GM23248 (cell line): ENCODE results near the gene OAF. TPM values are rescaled to one million over a fixed set of nuclear protein-coding genes. Genes with fewer than 3 reads are reported as not detected.

Source experiments
- DNase-seq: peaks from one replicate; pipeline ENCODE4 v3.0.0-alpha.2; 2015
- H2AFZ ChIP-seq: fragments of 200-600 bp; sonication (generic); 2 replicates; pipeline ENCODE4 v1.6.1; 2016; ENCODE audit warnings: antibody characterized with exemption
- H3F3A ChIP-seq: fragments of 200-600 bp; sonication (generic); 2 replicates; pipeline ENCODE4 v1.6.1; 2016; ENCODE audit warnings: mild to moderate bottlenecking, antibody characterized with exemption, mixed run types; ENCODE audit not compliant: insufficient read depth
- H3K27ac ChIP-seq: fragments of 200-600 bp; sonication (generic); 2 replicates; pipeline ENCODE4 v1.5.1; 2016; ENCODE audit warnings: mild to moderate bottlenecking
- H3K27me3 ChIP-seq: fragments of 200-600 bp; sonication (generic); replicated peaks from 2 replicates; pipeline ENCODE4 v1.6.1; 2016; ENCODE audit warnings: mild to moderate bottlenecking; ENCODE audit not compliant: insufficient read depth
- H3K36me3 ChIP-seq: fragments of 200-600 bp; sonication (generic); 2 replicates; pipeline ENCODE4 v1.6.1; 2016; ENCODE audit warnings: low read depth, mild to moderate bottlenecking
- H3K4me1 ChIP-seq: fragments of 200-600 bp; sonication (generic); 2 replicates; pipeline ENCODE4 v1.6.1; 2016; ENCODE audit warnings: mild to moderate bottlenecking; ENCODE audit not compliant: insufficient read depth
- H3K4me2 ChIP-seq: fragments of 200-600 bp; sonication (generic); one replicate; pipeline ENCODE4 v1.6.1; 2016; ENCODE audit warnings: mild to moderate bottlenecking; ENCODE audit not compliant: unreplicated experiment
- H3K4me3 ChIP-seq: fragments of 200-600 bp; sonication (generic); 2 replicates; pipeline ENCODE4 v1.5.1; 2016; ENCODE audit warnings: mild to moderate bottlenecking
- H3K79me2 ChIP-seq: fragments of 200-600 bp; sonication (generic); 2 replicates; pipeline ENCODE4 v1.6.1; 2016; ENCODE audit warnings: mild to moderate bottlenecking; ENCODE audit not compliant: insufficient read depth
- H3K9ac ChIP-seq: fragments of 200-600 bp; sonication (generic); 2 replicates; pipeline ENCODE4 v1.6.1; 2016; ENCODE audit warnings: mild to moderate bottlenecking
- H3K9me2 ChIP-seq: fragments of 200-600 bp; sonication (generic); 2 replicates; pipeline ENCODE4 v1.6.1; 2016; ENCODE audit warnings: mixed run types, mild to moderate bottlenecking, moderate library complexity; ENCODE audit not compliant: insufficient read depth
- H3K9me3 ChIP-seq: fragments of 200-600 bp; sonication (generic); one replicate; pipeline ENCODE4 v1.6.1; 2017; ENCODE audit warnings: low read depth
- H4K20me1 ChIP-seq: fragments of 200-600 bp; sonication (generic); 2 replicates; pipeline ENCODE4 v1.6.0; 2016; ENCODE audit not compliant: insufficient read depth
- EZH2 ChIP-seq: fragments of 200-600 bp; sonication (generic); IDR thresholded peaks from 2 replicates; pipeline ENCODE4 v1.6.1; 2018; ENCODE audit warnings: antibody characterized with exemption, mild to moderate bottlenecking; ENCODE audit not compliant: insufficient read depth, poor library complexity, severe bottlenecking
- EZH2phosphoT487 ChIP-seq: fragments of 200-600 bp; sonication (generic); IDR thresholded peaks from 2 replicates; pipeline ENCODE4 v1.6.1; 2018; ENCODE audit warnings: antibody characterized with exemption, moderate library complexity, mild to moderate bottlenecking, low read depth; ENCODE audit not compliant: insufficient read depth
- WGBS, 2 experiments: methylation state at CpG; one replicate each; pipeline ENCODE4 v1.1.6; 2015 to 2017; ENCODE audit warnings: low lambda C conversion rate in 2 of 2, low coverage in 1 of 2; ENCODE audit errors: missing lambda C conversion rate in 2 of 2; 5-methylcytosine and 5-hydroxymethylcytosine counted together
- in situ Hi-C: fragments of 300-500 bp; cut with MboI; formaldehyde crosslinking; loops from 2 replicates; pipeline ENCODE4 v1.15.0; 2020
- polyA plus RNA-seq: library from polyadenylated mRNA; unstranded; fragments of >200 nt; fragmentation: Nextera tagmentation; extraction: Ambion mirVana; gene quantifications from 2 replicates; pipeline ENCODE4 v1.2.1, GENCODE V29; 2016
- total RNA-seq: library from RNA; depleted of rRNA; stranded (reverse); fragments of >200 nt; shearing (Covaris generic); gene quantifications from 2 replicates; pipeline ENCODE4 v1.2.3, GENCODE V29; 2014

OAF gene
- total and polyA plus RNA-seq, 2 experiments from 2014 or later, result 80.0 to 116 TPM

- 76 to 79% methylated on average over 4 of the region's 4 CpGs for WGBS, 2 experiments
- Histone ChIP-seq H3F3A (no peaks in the 10 kb centered on the region; the same call in 1 of the 2 replicates), H3K4me3 (no peak overlapping the region), H3K4me2 (no peak overlapping the region), H3K9ac (no peak overlapping the region), H3K36me3 (no peaks in the 10 kb centered on the region), H3K4me1 (peaks cover 13% of the 10 kb centered on the region), H3K27me3 (no peaks in the 10 kb centered on the region), H3K27ac (no peak overlapping the region), H3K9me3 (no peaks in the 10 kb centered on the region), H3K79me2 (no peaks in the 10 kb centered on the region), H2AFZ (no peak overlapping the region), H3K9me2 (no peaks in the 10 kb centered on the region), H4K20me1 (no peaks in the 10 kb centered on the region)
- DNase-seq, result no peak
- in situ Hi-C loops, result no loop called here
- TF ChIP-seq EZH2phosphoT487 (no peak), EZH2 (no peak)
Measured at GRCh38 chr11:120191058-120191457, 19.8 kb upstream of the OAF start.

GRCh38 chr11:120192831-120193625 is 17.8 kb upstream of the OAF start:
- H3K9me3 ChIP-seq, result no peaks in the 10 kb centered on the region
- no peaks in the 10 kb centered on the region for H3K9me2 ChIP-seq
- H3K36me3 ChIP-seq, result no peaks in the 10 kb centered on the region
- H2AFZ ChIP-seq, result no peak overlapping the region
- no peak for DNase-seq
- H3K4me3 ChIP-seq, result no peak overlapping the region
- no peaks in the 10 kb centered on the region for H3F3A ChIP-seq
- in situ Hi-C loops, result no loop called here
- H3K27ac ChIP-seq, result no peak overlapping the region
- H3K79me2 ChIP-seq, result no peaks in the 10 kb centered on the region
- H3K4me2 ChIP-seq, result no peak overlapping the region
- no peak overlapping the region for H3K9ac ChIP-seq
- TF ChIP-seq EZH2 (no peak), EZH2phosphoT487 (no peak)
- H4K20me1 ChIP-seq, result no peaks in the 10 kb centered on the region
- 84 to 86% methylated on average over 15 of the region's 15 CpGs for WGBS, 2 experiments
- H3K4me1 ChIP-seq, result no peaks in the 10 kb centered on the region
- no peaks in the 10 kb centered on the region for H3K27me3 ChIP-seq

- H3K9me3 ChIP-seq, result no peaks in the 10 kb centered on the region
- H3K4me1 ChIP-seq, result no peaks in the 10 kb centered on the region
- H3K9ac ChIP-seq, result no peak overlapping the region
- TF ChIP-seq EZH2 (no peak), EZH2phosphoT487 (no peak)
- H3K36me3 ChIP-seq, result no peaks in the 10 kb centered on the region
- no peak overlapping the region for H3K4me2 ChIP-seq
- no peak overlapping the region for H3K27ac ChIP-seq
- no peak overlapping the region for H3K4me3 ChIP-seq
- no peaks in the 10 kb centered on the region for H3F3A ChIP-seq
- in situ Hi-C loops, result no loop called here
- H2AFZ ChIP-seq, result no peak overlapping the region
- no peaks in the 10 kb centered on the region for H3K27me3 ChIP-seq
- DNase-seq, result no peak
- H3K79me2 ChIP-seq, result no peaks in the 10 kb centered on the region
- H3K9me2 ChIP-seq, result no peaks in the 10 kb centered on the region
- WGBS, 2 experiments, result 74 to 84% methylated on average over 4 of the region's 4 CpGs
- no peaks in the 10 kb centered on the region for H4K20me1 ChIP-seq
Measured at GRCh38 chr11:120194166-120194565, 16.7 kb upstream of the OAF start.

- H3K4me3 ChIP-seq, result no peak overlapping the region
- H3K36me3 ChIP-seq, result no peaks in the 10 kb centered on the region
- H3K9me3 ChIP-seq, result no peaks in the 10 kb centered on the region
- 82 to 86% methylated on average over 13 of the region's 13 CpGs for WGBS, 2 experiments
- no peaks in the 10 kb centered on the region for H3K27me3 ChIP-seq
- no peaks in the 10 kb centered on the region for H3K4me1 ChIP-seq
- no peaks in the 10 kb centered on the region for H3K79me2 ChIP-seq
- H4K20me1 ChIP-seq, result no peaks in the 10 kb centered on the region
- no peak overlapping the region for H3K27ac ChIP-seq
- H3K9ac ChIP-seq, result no peak overlapping the region
- H3K9me2 ChIP-seq, result no peaks in the 10 kb centered on the region
- no peak for DNase-seq
- no peak overlapping the region for H3K4me2 ChIP-seq
- H2AFZ ChIP-seq, result no peak overlapping the region
- TF ChIP-seq EZH2 (no peak), EZH2phosphoT487 (no peak)
- in situ Hi-C loops, result no loop called here
- H3F3A ChIP-seq, result no peaks in the 10 kb centered on the region
Measured at GRCh38 chr11:120195601-120196320, 15.1 kb upstream of the OAF start.
